HepG2 (cell line): ENCODE results near the gene C20orf204. TPM values are rescaled to one million over a fixed set of nuclear protein-coding genes. Genes with fewer than 3 reads are reported as not detected.

Source experiments
- CCAR2 ChIP-seq: fragments of 200-400 bp; formaldehyde crosslinking; optimal IDR thresholded peaks from 2 replicates; pipeline ENCODE3; 2018; ENCODE audit warnings: low read depth, mild to moderate bottlenecking, low read length, moderate library complexity
- FOSL1 ChIP-seq: sonication (generic); formaldehyde crosslinking; IDR thresholded peaks from 2 replicates; pipeline ENCODE4 v1.9.0; 2021; ENCODE audit warnings: missing genetic modification reagents, borderline replicate concordance
- IKZF4 ChIP-seq: sonication (generic); formaldehyde crosslinking; IDR thresholded peaks from 2 replicates; pipeline ENCODE4 v1.5.1; 2020; ENCODE audit warnings: borderline replicate concordance, mild to moderate bottlenecking, low read depth, missing genetic modification reagents; ENCODE audit errors: not compliant biosample characterization
- KAT2B ChIP-seq: fragments of 150-350 bp; IDR thresholded peaks from 2 replicates; pipeline ENCODE4 v1.6.1; 2014; ENCODE audit warnings: low read depth, low read length, borderline replicate concordance
- KAT7 ChIP-seq: IDR thresholded peaks from 2 replicates; pipeline ENCODE4 v1.6.1; 2018; ENCODE audit warnings: borderline replicate concordance, missing compliant biosample characterization
- LRRFIP1 ChIP-seq: sonication (generic); formaldehyde crosslinking; conservative IDR thresholded peaks from 2 replicates; pipeline ENCODE4 v1.4.0; 2020; ENCODE audit warnings: missing genetic modification reagents
- MBNL3 ChIP-seq: fragments of 250-450 bp; sonication (Bioruptor Pico); conservative IDR thresholded peaks from 2 replicates; pipeline ENCODE4 v1.8.0; 2022; ENCODE audit warnings: mild to moderate bottlenecking, inconsistent platforms
- MIER3 ChIP-seq: IDR thresholded peaks from 2 replicates; pipeline ENCODE4 v1.6.1; 2016; ENCODE audit warnings: missing compliant biosample characterization, borderline replicate concordance
- NR2F6 ChIP-seq, 2 experiments: IDR thresholded peaks; 2 replicates each; pipeline ENCODE4 v1.6.1; 2016; ENCODE audit warnings: antibody characterized with exemption in 1 of 2, mild to moderate bottlenecking in 1 of 2
- RNF2 ChIP-seq: fragments of 450-650 bp; conservative IDR thresholded peaks from 2 replicates; pipeline ENCODE4 v1.6.1; 2016; ENCODE audit warnings: low read depth
- STAT5B ChIP-seq: sonication (generic); formaldehyde crosslinking; IDR thresholded peaks from 2 replicates; pipeline ENCODE4 v1.4.0; 2020; ENCODE audit warnings: missing genetic modification reagents
- TEAD3 ChIP-seq: optimal IDR thresholded peaks from 2 replicates; pipeline ENCODE3; 2016; ENCODE audit warnings: borderline replicate concordance
- TRIM22 ChIP-seq: fragments of 450-650 bp; IDR thresholded peaks from 2 replicates; pipeline ENCODE4 v1.6.1; 2017
- ZNF570 ChIP-seq: sonication (generic); formaldehyde crosslinking; IDR thresholded peaks from 2 replicates; pipeline ENCODE4 v1.4.0; 2020; ENCODE audit warnings: mild to moderate bottlenecking, missing genetic modification reagents, borderline replicate concordance
- ZNF572 ChIP-seq: sonication (generic); formaldehyde crosslinking; IDR thresholded peaks from 2 replicates; pipeline ENCODE4 v1.5.1; 2020; ENCODE audit warnings: mild to moderate bottlenecking, missing genetic modification reagents
- ZNF788 ChIP-seq: sonication (generic); formaldehyde crosslinking; IDR thresholded peaks from 2 replicates; pipeline ENCODE4 v1.5.0; 2020; ENCODE audit warnings: mild to moderate bottlenecking, missing genetic modification reagents, borderline replicate concordance
- ZSCAN30 ChIP-seq: sonication (generic); formaldehyde crosslinking; IDR thresholded peaks from 2 replicates; pipeline ENCODE4 v1.5.0; 2020; ENCODE audit warnings: mild to moderate bottlenecking, missing genetic modification reagents
- polyA plus RNA-seq, 8 experiments: library from polyadenylated mRNA; depleted of rRNA in 3 of 8; stranded (reverse) in 7 of 8; unstranded in 1 of 8; fragments of >200 nt; fragmentation: Illumina TruSeq in 4 of 8; extraction: Trizol in 4 of 8; gene quantifications; 2 replicates each; pipeline versions ENCODE4 v1.2.1 to v1.2.3, GENCODE V29; 2011 to 2016; ENCODE audit warnings: low read depth in 4 of 8, missing spikeins in 1 of 8, mixed read lengths in 1 of 8; ENCODE audit not compliant: insufficient read depth in 1 of 8
- total RNA-seq, 5 experiments: library from RNA; depleted of rRNA; stranded (reverse); fragments of >200 nt; fragmentation: Illumina TruSeq; extraction: Trizol; gene quantifications; 2 replicates each; pipeline ENCODE4 v1.2.3, GENCODE V29; 2016; ENCODE audit warnings: low read depth in 1 of 5
- TF ChIP-seq, protein P1 (sequence below): sonication (generic); formaldehyde crosslinking; IDR thresholded peaks from 2 replicates; pipeline ENCODE4 v1.9.0; 2021; ENCODE audit warnings: missing genetic modification reagents, borderline replicate concordance
- TF ChIP-seq, protein P2 (sequence below): sonication (generic); formaldehyde crosslinking; IDR thresholded peaks from 2 replicates; pipeline ENCODE4 v1.8.1; 2023; ENCODE audit warnings: mild to moderate bottlenecking, moderate library complexity, missing genetic modification reagents
- TF ChIP-seq, protein P3 (sequence below): sonication (generic); formaldehyde crosslinking; IDR thresholded peaks from 2 replicates; pipeline ENCODE4 v1.5.1; 2020; ENCODE audit warnings: mild to moderate bottlenecking, moderate library complexity, missing genetic modification reagents

The C20orf204 gene
- total and polyA plus RNA-seq, 2 of the 13 experiments (the other 11 are each of a cell fraction or from before 2014, with no cell fraction given), result 22.1 to 80.0 TPM

DNA sequence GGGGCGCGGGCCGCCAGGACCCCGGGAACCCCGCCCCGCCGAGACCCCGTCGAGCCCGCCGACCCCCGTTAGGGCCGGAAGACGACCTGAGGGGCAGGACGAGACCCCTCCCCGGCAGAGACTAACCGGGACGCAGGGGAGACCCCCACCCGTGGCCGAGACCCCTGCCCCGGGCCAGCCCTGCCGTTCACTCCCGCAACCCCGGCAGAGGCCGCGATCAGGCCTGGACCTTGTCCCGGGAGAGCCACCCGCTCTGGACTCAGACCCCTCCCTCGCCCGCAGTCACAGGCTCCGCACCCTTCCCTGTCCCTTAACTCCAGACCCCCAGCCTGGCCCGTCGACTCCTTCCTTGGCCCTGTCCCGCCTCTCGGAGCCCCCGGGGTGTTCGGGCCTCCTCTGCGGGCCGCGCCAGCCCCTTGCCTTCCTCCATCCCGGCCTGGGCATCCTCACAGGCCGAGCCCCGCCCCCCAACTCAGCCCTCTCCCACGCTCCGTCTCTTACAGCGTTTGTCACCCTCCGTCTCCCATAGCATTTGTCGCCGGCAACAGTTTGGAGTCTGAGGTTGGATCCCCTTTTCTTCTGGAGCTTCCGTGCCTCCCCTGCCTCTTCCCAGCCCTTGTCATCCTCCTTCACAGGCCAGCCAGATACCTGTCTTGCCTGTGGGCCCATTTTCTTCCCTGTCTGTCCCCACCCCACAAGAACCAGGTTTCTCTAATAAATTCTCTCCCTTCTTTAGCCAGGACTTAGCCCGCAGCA is 27.6 kb downstream of the C20orf204 start (continued):
- TF ChIP-seq, protein P1, sequence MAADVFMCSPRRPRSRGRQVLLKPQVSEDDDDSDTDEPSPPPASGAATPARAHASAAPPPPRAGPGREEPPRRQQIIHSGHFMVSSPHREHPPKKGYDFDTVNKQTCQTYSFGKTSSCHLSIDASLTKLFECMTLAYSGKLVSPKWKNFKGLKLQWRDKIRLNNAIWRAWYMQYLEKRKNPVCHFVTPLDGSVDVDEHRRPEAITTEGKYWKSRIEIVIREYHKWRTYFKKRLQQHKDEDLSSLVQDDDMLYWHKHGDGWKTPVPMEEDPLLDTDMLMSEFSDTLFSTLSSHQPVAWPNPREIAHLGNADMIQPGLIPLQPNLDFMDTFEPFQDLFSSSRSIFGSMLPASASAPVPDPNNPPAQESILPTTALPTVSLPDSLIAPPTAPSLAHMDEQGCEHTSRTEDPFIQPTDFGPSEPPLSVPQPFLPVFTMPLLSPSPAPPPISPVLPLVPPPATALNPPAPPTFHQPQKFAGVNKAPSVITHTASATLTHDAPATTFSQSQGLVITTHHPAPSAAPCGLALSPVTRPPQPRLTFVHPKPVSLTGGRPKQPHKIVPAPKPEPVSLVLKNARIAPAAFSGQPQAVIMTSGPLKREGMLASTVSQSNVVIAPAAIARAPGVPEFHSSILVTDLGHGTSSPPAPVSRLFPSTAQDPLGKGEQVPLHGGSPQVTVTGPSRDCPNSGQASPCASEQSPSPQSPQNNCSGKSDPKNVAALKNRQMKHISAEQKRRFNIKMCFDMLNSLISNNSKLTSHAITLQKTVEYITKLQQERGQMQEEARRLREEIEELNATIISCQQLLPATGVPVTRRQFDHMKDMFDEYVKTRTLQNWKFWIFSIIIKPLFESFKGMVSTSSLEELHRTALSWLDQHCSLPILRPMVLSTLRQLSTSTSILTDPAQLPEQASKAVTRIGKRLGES (CRISPR knock-in tag), result no peak
- TF ChIP-seq KAT2B (no peak), RNF2 (no peak), TEAD3 (peak; percentile 14), TRIM22 (no peak), CCAR2 (no peak), ZNF572 (no peak), LRRFIP1 (CRISPR knock-in tag) (no peak), ZSCAN30 (CRISPR knock-in tag) (no peak), KAT7 (CRISPR knock-in tag) (no peak; the same call in none of the 2 replicates), IKZF4 (CRISPR knock-in tag) (no peak), MBNL3 (CRISPR knock-in tag) (no peak), ZNF570 (CRISPR knock-in tag) (no peak), MIER3 (CRISPR knock-in tag) (no peak), NR2F6 (IDR thresholded peaks at IDR 0.05) (no peak; the same call in 1 of the 2 replicates), NR2F6 (CRISPR knock-in tag; IDR thresholded peaks at IDR 0.05) (0 out of 2 replicates have a peak, but pooled peaks have one; percentile 17), FOSL1 (CRISPR knock-in tag) (no peak), STAT5B (CRISPR knock-in tag) (no peak), ZNF788 (CRISPR knock-in tag) (no peak)
- TF ChIP-seq, protein P2, sequence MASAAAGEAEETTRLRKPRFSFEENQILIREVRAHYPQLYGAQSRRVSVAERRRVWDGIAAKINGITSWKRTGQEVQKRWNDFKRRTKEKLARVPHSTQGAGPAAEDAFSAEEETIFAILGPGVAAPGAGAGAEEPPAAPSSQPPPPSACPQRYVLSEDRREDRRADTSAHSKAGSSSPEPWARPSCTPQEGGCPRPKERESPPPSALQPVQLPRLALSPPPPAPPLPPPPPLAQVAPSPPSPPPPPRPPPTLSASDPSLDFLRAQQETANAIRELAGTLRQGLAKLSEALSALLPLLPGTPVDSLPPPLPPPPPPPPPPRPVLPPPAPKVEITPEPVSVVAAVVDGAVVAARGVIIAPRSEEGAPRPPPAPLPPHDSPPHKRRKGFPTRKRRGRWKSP (CRISPR knock-in tag), result no peak
- TF ChIP-seq, protein P3, sequence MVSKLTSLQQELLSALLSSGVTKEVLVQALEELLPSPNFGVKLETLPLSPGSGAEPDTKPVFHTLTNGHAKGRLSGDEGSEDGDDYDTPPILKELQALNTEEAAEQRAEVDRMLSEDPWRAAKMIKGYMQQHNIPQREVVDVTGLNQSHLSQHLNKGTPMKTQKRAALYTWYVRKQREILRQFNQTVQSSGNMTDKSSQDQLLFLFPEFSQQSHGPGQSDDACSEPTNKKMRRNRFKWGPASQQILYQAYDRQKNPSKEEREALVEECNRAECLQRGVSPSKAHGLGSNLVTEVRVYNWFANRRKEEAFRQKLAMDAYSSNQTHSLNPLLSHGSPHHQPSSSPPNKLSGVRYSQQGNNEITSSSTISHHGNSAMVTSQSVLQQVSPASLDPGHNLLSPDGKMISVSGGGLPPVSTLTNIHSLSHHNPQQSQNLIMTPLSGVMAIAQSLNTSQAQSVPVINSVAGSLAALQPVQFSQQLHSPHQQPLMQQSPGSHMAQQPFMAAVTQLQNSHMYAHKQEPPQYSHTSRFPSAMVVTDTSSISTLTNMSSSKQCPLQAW, result peak; percentile 38
